GM21717 (cell line): ENCODE results near the gene SPATA25.
"Not testable (repeated sequence)": the region's sequence is repeated elsewhere in the genome, so short reads cannot be mapped to it uniquely, and the experiment has no call there.

ENCODE experiments used
- ATAC-seq: cut with Tn5 transposase; IDR thresholded peaks from one replicate; pipeline ENCODE4 v1.9.1; 2021; ENCODE audit warnings: mild to moderate bottlenecking, moderate library complexity; ENCODE audit not compliant: unreplicated experiment

The SPATA25 gene

GRCh38 chr20:45917790-45918141, 30.3 kb upstream of the SPATA25 start:
- ATAC-seq: no peak

- no peak for ATAC-seq
Measured at GRCh38 chr20:45913116-45913515, 25.7 kb upstream of the SPATA25 start.

- ATAC-seq: no peak
Measured at GRCh38 chr20:45912344-45912682, 24.9 kb upstream of the SPATA25 start.

- ATAC-seq: peak; percentile 9
Measured at GRCh38 chr20:45911486-45912343, 24.3 kb upstream of the SPATA25 start, which contains the start of gene PLTP. Gene PLTP, minus strand, starts transcription at chr20:45912155. Its CDS starts 703 bp downstream, at chr20:45911452.

GRCh38 chr20:45910670-45911485, 23.5 kb upstream of the SPATA25 start:
- peak; percentile 89 for ATAC-seq

GRCh38 chr20:45909817-45910669, 22.6 kb upstream of the SPATA25 start:
- no peak for ATAC-seq

- no peak for ATAC-seq
Measured at GRCh38 chr20:45909336-45909808, 21.9 kb upstream of the SPATA25 start.

GRCh38 chr20:45908084-45908483, 20.7 kb upstream of the SPATA25 start:
- no peak for ATAC-seq

- no peak for ATAC-seq
Measured at GRCh38 chr20:45907219-45907948, 20.0 kb upstream of the SPATA25 start.

- no peak for ATAC-seq
Measured at GRCh38 chr20:45905505-45906079, 18.2 kb upstream of the SPATA25 start.

GRCh38 chr20:45904583-45905504, 17.4 kb upstream of the SPATA25 start:
- no peak for ATAC-seq

- ATAC-seq: no peak
Measured at GRCh38 chr20:45902199-45902701, 14.8 kb upstream of the SPATA25 start.

- not testable (repeated sequence) for ATAC-seq
Measured at GRCh38 chr20:45901332-45901731, 13.9 kb upstream of the SPATA25 start.

GRCh38 chr20:45899046-45899835, 11.8 kb upstream of the SPATA25 start:
- no peak for ATAC-seq

GRCh38 chr20:45898285-45898684, 10.9 kb upstream of the SPATA25 start:
- ATAC-seq: no peak

- ATAC-seq: no peak
Measured at GRCh38 chr20:45897692-45898091, 10.3 kb upstream of the SPATA25 start.

GRCh38 chr20:45897289-45897688, 9.9 kb upstream of the SPATA25 start:
- ATAC-seq: no peak

GRCh38 chr20:45896641-45897161, 9.3 kb upstream of the SPATA25 start:
- ATAC-seq: no peak
